Endothelial cell of umbilical vein (primary cell): ENCODE data around the gene AZU1.

ENCODE experiments used
- CTCF ChIP-seq, 2 donors: IDR thresholded peaks; 1 replicate in 1 of 2; 2 replicates in 1 of 2; pipeline ENCODE4 v1.5.1; 2011; ENCODE audit warnings: low read length in 2 of 2, mild to moderate bottlenecking in 2 of 2, moderate library complexity in 2 of 2, control low read depth in 1 of 2, inconsistent platforms in 1 of 2, low read depth in 1 of 2; ENCODE audit not compliant: insufficient read depth in 1 of 2; ENCODE audit errors: extremely low read depth in 1 of 2
- EZH2 ChIP-seq: IDR thresholded peaks from 2 replicates; pipeline ENCODE4 v1.6.1; 2012; ENCODE audit warnings: borderline replicate concordance, low read depth, mild to moderate bottlenecking, moderate library complexity, low read length, inconsistent platforms; ENCODE audit not compliant: severe bottlenecking
- FOS ChIP-seq: IDR thresholded peaks from 2 replicates; pipeline ENCODE4 v1.6.1; 2011; ENCODE audit warnings: mild to moderate bottlenecking, low read length, moderate library complexity, borderline replicate concordance; ENCODE audit not compliant: insufficient read depth
- GATA2 ChIP-seq: IDR thresholded peaks from 2 replicates; pipeline ENCODE4 v1.7.0; 2011; ENCODE audit warnings: low read depth, mild to moderate bottlenecking, moderate library complexity, mixed read lengths, low read length; ENCODE audit not compliant: insufficient read length, insufficient read depth
- JUN ChIP-seq: IDR thresholded peaks from 2 replicates; pipeline ENCODE4 v1.6.1; 2011; ENCODE audit warnings: borderline replicate concordance, low read depth; ENCODE audit not compliant: insufficient read length, insufficient read depth
- MAX ChIP-seq: IDR thresholded peaks from 2 replicates; pipeline ENCODE4 v1.6.1; 2011; ENCODE audit not compliant: insufficient read depth, insufficient read length
- MYC ChIP-seq: IDR thresholded peaks from one replicate; pipeline ENCODE4 v1.6.1; 2011; ENCODE audit warnings: mild to moderate bottlenecking, low read depth, low read length
- POLR2A ChIP-seq: IDR thresholded peaks from 2 replicates; pipeline ENCODE4 v1.6.1; 2012; ENCODE audit warnings: low read depth, mild to moderate bottlenecking, control low read depth, low read length
- POLR2AphosphoS5 ChIP-seq: IDR thresholded peaks from 2 replicates; pipeline ENCODE4 v1.6.1; 2012; ENCODE audit warnings: low read depth, mild to moderate bottlenecking, control low read depth, low read length, moderate library complexity; ENCODE audit not compliant: insufficient read depth

GRCh38 chr19:867855-868457, 40.3 kb downstream of the AZU1 start:
- TF ChIP-seq EZH2, result no peak
- no peak for TF ChIP-seq CTCF (IDR thresholded peaks at IDR 0.05; ENCODE audit: extremely low read depth in 1 of 2, insufficient read depth in 1 of 2, low read depth in 1 of 2, low read length in 2 of 2)
- no peak for TF ChIP-seq POLR2A
- TF ChIP-seq MAX, result no peak
- TF ChIP-seq JUN, result no peak
- no peak for TF ChIP-seq POLR2AphosphoS5
- no peak for TF ChIP-seq FOS
- no peak for TF ChIP-seq MYC
- TF ChIP-seq GATA2, result no peak
